ENCODE data around the gene MRPS15.

DNA sequence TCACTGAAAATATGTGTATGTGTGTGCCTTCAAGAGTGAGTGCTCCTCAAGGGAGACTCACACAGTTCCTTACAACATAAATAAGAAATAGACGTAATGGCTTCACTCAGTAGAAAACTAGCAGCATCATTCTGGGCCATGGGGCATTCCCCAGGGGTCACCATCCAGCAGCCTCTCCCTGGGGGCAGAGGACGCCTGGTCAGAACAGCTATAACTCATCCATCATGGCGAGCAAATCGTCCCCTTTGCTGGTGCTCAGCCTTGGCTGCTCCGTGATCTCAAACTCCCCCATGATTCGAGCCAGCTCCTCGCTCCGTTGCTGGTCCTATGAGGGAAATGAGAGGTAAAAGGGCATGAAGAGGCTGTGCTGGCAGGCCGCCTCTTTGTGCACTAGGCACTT is 46.3 kb downstream of the MRPS15 start:
- TF ChIP-seq, protein P1, sequence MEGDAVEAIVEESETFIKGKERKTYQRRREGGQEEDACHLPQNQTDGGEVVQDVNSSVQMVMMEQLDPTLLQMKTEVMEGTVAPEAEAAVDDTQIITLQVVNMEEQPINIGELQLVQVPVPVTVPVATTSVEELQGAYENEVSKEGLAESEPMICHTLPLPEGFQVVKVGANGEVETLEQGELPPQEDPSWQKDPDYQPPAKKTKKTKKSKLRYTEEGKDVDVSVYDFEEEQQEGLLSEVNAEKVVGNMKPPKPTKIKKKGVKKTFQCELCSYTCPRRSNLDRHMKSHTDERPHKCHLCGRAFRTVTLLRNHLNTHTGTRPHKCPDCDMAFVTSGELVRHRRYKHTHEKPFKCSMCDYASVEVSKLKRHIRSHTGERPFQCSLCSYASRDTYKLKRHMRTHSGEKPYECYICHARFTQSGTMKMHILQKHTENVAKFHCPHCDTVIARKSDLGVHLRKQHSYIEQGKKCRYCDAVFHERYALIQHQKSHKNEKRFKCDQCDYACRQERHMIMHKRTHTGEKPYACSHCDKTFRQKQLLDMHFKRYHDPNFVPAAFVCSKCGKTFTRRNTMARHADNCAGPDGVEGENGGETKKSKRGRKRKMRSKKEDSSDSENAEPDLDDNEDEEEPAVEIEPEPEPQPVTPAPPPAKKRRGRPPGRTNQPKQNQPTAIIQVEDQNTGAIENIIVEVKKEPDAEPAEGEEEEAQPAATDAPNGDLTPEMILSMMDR (conservative IDR thresholded peaks at IDR 0.05; ENCODE audit: low read length) = no peak
- TF ChIP-seq EZH2phosphoT487 (IDR thresholded peaks at IDR 0.05; ENCODE audit: borderline replicate concordance, low read depth, low read length) = no peak
